ENCODE data around the gene PDCD1LG2. TPM values are rescaled to one million over a fixed set of nuclear protein-coding genes. Genes with fewer than 3 reads are reported as not detected.
"Not testable (repeated sequence)": the region's sequence is repeated elsewhere in the genome, so short reads cannot be mapped to it uniquely, and the experiment has no call there.

The PDCD1LG2 gene
- 1 to 10 TPM in 1 of 2 experiments, under 1 TPM in 1; 0.44 to 1.0 TPM for total RNA-seq

DNA sequence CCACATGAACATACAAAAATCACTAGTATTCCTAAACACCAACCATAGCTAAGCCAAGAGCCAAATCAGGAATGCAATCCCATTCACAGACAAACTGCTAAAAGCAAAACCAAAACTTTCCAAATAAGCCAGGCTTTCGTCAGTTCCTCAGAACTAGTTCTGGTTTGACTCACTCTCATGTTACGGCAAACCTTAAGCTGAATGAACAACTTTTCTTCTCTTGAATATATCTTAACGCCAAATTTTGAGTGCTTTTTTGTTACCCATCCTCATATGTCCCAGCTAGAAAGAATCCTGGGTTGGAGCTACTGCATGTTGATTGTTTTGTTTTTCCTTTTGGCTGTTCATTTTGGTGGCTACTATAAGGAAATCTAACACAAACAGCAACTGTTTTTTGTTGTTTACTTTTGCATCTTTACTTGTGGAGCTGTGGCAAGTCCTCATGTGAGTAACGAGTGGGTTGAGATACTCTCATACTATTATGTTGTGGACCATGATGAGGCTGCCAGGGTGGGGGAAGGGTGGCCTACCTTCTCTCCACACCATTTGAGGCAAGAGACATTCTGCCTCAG lies at the start of gene PDCD1LG2:
PDCD1LG2 (plus strand) TSS at position 172 of the 572 bp plus-strand sequence. CDS start 12,016 bp downstream, outside the sequence.
- Mint-ChIP-seq H3K4me3 (peak within 1 kb of the TSS; percentile 80), H3K9me3 (peaks cover 2% of the 10 kb centered on the region), H3K4me1 (peaks cover 27% of the 10 kb centered on the region), H3K27ac (peak within 1 kb of the TSS; percentile 94), H3K27me3 (peaks cover under 1% of the 10 kb centered on the region), H3K36me3 (peaks cover 2% of the 10 kb centered on the region)
- no peak for DNase-seq
- POLR2A ChIA-PET = interaction anchor here (0.7 kb wide), 1 partner anchor 60 kb away, joined by 3 read pairs; the partner anchor contains the start of gene CD274
- peak; percentile 67 for ATAC-seq (ENCODE audit: low read depth)

- H3K36me3 Mint-ChIP-seq = peaks cover 35% of the 10 kb centered on the region
Measured at GRCh38 chr9:5464831-5465330, 45.5 kb upstream of the PDCD1LG2 start.

GRCh38 chr9:5466005-5466404 lies 44.3 kb upstream of the PDCD1LG2 start:
- H3K27me3 Mint-ChIP-seq = no peaks in the 10 kb centered on the region
- no peak overlapping the region for H3K27ac Mint-ChIP-seq
- DNase-seq (no peak), ATAC-seq (ENCODE audit: low read depth) (no peak)
- POLR2A ChIA-PET = no interaction called here
- H3K36me3 Mint-ChIP-seq = peaks cover 36% of the 10 kb centered on the region
- H3K4me1 Mint-ChIP-seq = no peaks in the 10 kb centered on the region
- H3K4me3 Mint-ChIP-seq = no peak overlapping the region
- H3K9me3 Mint-ChIP-seq = no peaks in the 10 kb centered on the region

More at GRCh38 chr9:5464831-5465330, 45.5 kb upstream of the PDCD1LG2 start:
- H3K27ac Mint-ChIP-seq; H3K4me1 Mint-ChIP-seq; ATAC-seq (ENCODE audit: low read depth); H3K9me3 Mint-ChIP-seq; DNase-seq; POLR2A ChIA-PET; H3K27me3 Mint-ChIP-seq; H3K4me3 Mint-ChIP-seq: not testable (repeated sequence)

GRCh38 chr9:5466766-5467165 lies 43.6 kb upstream of the PDCD1LG2 start:
- H3K27me3 Mint-ChIP-seq = no peaks in the 10 kb centered on the region
- no peaks in the 10 kb centered on the region for H3K9me3 Mint-ChIP-seq
- DNase-seq = no peak
- no peaks in the 10 kb centered on the region for H3K4me1 Mint-ChIP-seq
- ATAC-seq (ENCODE audit: low read depth) = no peak
- no peak overlapping the region for H3K4me3 Mint-ChIP-seq
- no peak overlapping the region for H3K27ac Mint-ChIP-seq
- peaks cover 36% of the 10 kb centered on the region for H3K36me3 Mint-ChIP-seq
- POLR2A ChIA-PET = no interaction called here

GRCh38 chr9:5468850-5469249 lies 41.5 kb upstream of the PDCD1LG2 start:
- POLR2A ChIA-PET = interaction anchor here (0.6 kb wide), 1 partner anchor 880 kb away, joined by 4 read pairs; no protein-coding TSS in a partner anchor
- Mint-ChIP-seq H3K4me3 (no peak overlapping the region), H3K27me3 (no peaks in the 10 kb centered on the region), H3K36me3 (peaks cover 23% of the 10 kb centered on the region), H3K9me3 (no peaks in the 10 kb centered on the region), H3K4me1 (no peaks in the 10 kb centered on the region), H3K27ac (no peak overlapping the region)
- no peak for DNase-seq
- ATAC-seq (ENCODE audit: low read depth) = no peak

DNA sequence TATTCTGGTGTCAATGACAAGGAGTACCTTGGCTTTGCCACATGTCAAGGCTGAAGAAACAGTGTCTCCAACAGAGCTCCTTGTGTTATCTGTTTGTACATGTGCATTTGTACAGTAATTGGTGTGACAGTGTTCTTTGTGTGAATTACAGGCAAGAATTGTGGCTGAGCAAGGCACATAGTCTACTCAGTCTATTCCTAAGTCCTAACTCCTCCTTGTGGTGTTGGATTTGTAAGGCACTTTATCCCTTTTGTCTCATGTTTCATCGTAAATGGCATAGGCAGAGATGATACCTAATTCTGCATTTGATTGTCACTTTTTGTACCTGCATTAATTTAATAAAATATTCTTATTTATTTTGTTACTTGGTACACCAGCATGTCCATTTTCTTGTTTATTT lies 40.2 kb upstream of the PDCD1LG2 start:
- Mint-ChIP-seq H3K4me3 (no peak overlapping the region), H3K36me3 (peaks cover 19% of the 10 kb centered on the region), H3K4me1 (no peaks in the 10 kb centered on the region), H3K9me3 (no peaks in the 10 kb centered on the region), H3K27me3 (no peaks in the 10 kb centered on the region), H3K27ac (no peak overlapping the region)
- POLR2A ChIA-PET = no interaction called here
- DNase-seq (no peak), ATAC-seq (ENCODE audit: low read depth) (no peak)

DNA sequence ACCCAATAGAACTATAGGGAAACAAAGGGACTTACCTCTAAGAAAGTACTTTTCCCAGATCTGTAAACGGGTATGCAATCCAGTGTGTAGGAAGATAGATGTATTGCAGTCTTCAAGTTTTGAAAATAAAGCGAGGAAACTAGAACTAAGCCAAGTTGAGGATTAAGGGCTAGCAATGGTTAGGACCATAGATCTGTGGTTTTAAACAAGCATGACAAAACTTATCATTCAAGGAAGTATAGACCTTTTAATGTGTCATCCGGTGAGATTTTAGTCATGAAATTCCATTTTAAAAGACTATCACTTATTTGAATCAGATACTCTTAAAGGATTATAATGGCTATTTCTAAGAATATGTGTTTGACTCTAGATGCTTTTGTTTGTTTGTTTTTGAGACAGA lies 39.5 kb upstream of the PDCD1LG2 start:
- Mint-ChIP-seq H3K27ac (no peak overlapping the region), H3K27me3 (no peaks in the 10 kb centered on the region), H3K4me3 (no peak overlapping the region), H3K4me1 (no peaks in the 10 kb centered on the region), H3K36me3 (peaks cover 17% of the 10 kb centered on the region), H3K9me3 (no peaks in the 10 kb centered on the region)
- ATAC-seq (ENCODE audit: low read depth) = no peak
- DNase-seq = no peak
- POLR2A ChIA-PET = no interaction called here

DNA sequence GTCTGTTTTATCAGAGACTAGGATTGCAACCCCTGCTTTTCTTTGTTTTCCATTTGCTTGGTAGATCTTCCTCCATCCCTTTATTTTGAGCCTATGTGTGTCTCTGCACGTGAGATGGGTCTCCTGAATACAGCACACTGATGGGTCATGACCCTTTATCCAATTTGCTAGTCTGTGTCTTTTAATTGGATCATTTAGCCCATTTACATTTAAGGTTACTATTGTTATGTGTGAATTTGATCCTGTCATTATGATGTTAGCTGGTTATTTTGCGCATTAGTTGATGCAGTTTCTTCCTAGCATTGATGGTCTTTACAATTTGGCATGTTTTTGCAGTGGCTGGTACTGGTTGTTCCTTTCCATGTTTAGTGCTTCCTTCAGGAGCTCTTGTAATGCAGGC lies 34.7 kb upstream of the PDCD1LG2 start:
- Mint-ChIP-seq H3K36me3 (peaks cover 16% of the 10 kb centered on the region), H3K9me3 (peaks cover 11% of the 10 kb centered on the region)
- ATAC-seq (ENCODE audit: low read depth); H3K4me1 Mint-ChIP-seq; POLR2A ChIA-PET; H3K4me3 Mint-ChIP-seq; H3K27me3 Mint-ChIP-seq; DNase-seq; H3K27ac Mint-ChIP-seq: not testable (repeated sequence)

DNA sequence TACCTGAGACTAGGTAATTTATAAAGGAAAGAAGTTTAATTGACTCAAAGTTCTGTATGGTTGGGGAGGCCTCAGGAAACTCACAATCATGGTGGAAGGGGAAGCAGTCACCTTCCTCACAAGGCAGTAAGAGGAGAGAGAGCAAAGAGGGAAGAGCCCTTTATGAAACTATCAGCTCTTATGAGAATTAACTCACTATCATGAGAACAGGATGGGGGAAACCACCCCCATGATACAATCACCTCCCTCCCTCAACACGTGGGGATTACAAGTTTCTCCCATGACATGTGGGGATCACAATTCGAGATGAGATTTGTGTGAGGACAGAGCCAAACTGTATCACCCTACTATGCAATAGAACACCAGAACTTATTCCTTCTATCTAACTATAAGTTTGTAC lies 32.1 kb upstream of the PDCD1LG2 start:
- no peak for DNase-seq
- H3K4me3 Mint-ChIP-seq = no peak overlapping the region
- H3K9me3 Mint-ChIP-seq = peaks cover 13% of the 10 kb centered on the region
- no peak for ATAC-seq (ENCODE audit: low read depth)
- no peak overlapping the region for H3K27ac Mint-ChIP-seq
- H3K27me3 Mint-ChIP-seq = no peaks in the 10 kb centered on the region
- H3K4me1 Mint-ChIP-seq = no peaks in the 10 kb centered on the region
- H3K36me3 Mint-ChIP-seq = peaks cover 13% of the 10 kb centered on the region
- POLR2A ChIA-PET = no interaction called here

- ATAC-seq (ENCODE audit: low read depth) = no peak
- no peaks in the 10 kb centered on the region for H3K4me1 Mint-ChIP-seq
- no peak for DNase-seq
- H3K27me3 Mint-ChIP-seq = no peaks in the 10 kb centered on the region
- POLR2A ChIA-PET = no interaction called here
- H3K36me3 Mint-ChIP-seq = peaks cover 13% of the 10 kb centered on the region
- no peak overlapping the region for H3K4me3 Mint-ChIP-seq
- no peak overlapping the region for H3K27ac Mint-ChIP-seq
- H3K9me3 Mint-ChIP-seq = peaks cover 13% of the 10 kb centered on the region
Measured at GRCh38 chr9:5479994-5480694, 30.2 kb upstream of the PDCD1LG2 start.

- Mint-ChIP-seq H3K4me3 (no peak overlapping the region), H3K27me3 (no peaks in the 10 kb centered on the region), H3K9me3 (peaks cover 13% of the 10 kb centered on the region), H3K27ac (no peak overlapping the region), H3K36me3 (peaks cover 10% of the 10 kb centered on the region), H3K4me1 (no peaks in the 10 kb centered on the region)
- POLR2A ChIA-PET = no interaction called here
- DNase-seq (no peak), ATAC-seq (ENCODE audit: low read depth) (no peak)
Measured at GRCh38 chr9:5480919-5481318, 29.4 kb upstream of the PDCD1LG2 start.

GRCh38 chr9:5481322-5482040 lies 28.9 kb upstream of the PDCD1LG2 start:
- peaks cover 5% of the 10 kb centered on the region for H3K36me3 Mint-ChIP-seq
- ATAC-seq (ENCODE audit: low read depth) (no peak), DNase-seq (no peak)
- H3K9me3 Mint-ChIP-seq = peaks cover 8% of the 10 kb centered on the region
- POLR2A ChIA-PET = no interaction called here
- no peaks in the 10 kb centered on the region for H3K27me3 Mint-ChIP-seq
- no peak overlapping the region for H3K4me3 Mint-ChIP-seq
- H3K27ac Mint-ChIP-seq = no peak overlapping the region
- H3K4me1 Mint-ChIP-seq = no peaks in the 10 kb centered on the region

DNA sequence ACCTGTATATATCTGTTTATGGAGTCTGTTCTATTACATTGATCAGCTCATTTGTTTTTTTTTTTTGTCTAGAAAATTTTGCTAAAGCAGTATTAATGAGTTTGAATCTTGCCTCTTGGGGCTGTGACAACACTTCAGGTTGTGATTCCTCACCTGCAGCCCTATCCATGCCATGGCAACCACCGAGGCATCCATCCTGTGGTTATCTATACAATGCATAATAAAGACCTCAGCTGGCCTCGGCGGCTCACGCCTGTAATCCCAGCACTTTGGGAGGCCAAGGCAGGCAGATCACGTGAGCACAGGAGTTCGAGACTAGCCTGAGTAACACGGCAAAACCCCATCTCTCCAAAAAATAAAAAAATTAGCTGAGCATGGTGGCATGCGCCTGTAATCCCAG lies 28.1 kb upstream of the PDCD1LG2 start:
- Mint-ChIP-seq H3K9me3 (peaks cover 9% of the 10 kb centered on the region), H3K4me1 (no peaks in the 10 kb centered on the region), H3K36me3 (peaks cover 4% of the 10 kb centered on the region), H3K27ac (no peak overlapping the region), H3K4me3 (no peak overlapping the region), H3K27me3 (peaks cover 2% of the 10 kb centered on the region)
- ATAC-seq (ENCODE audit: low read depth) (no peak), DNase-seq (no peak)
- POLR2A ChIA-PET = no interaction called here
